ENCODE results near the gene TSC2.
"Not testable (repeated sequence)": the region's sequence is repeated elsewhere in the genome, so short reads cannot be mapped to it uniquely, and the experiment has no call there.

Gene TSC2

GRCh38 chr16:2107791-2108125, 60.0 kb downstream of the TSC2 start:
- intact Hi-C loops (cut with DNase I); DNase-seq: not testable (repeated sequence)

GRCh38 chr16:2108446-2109270, 60.9 kb downstream of the TSC2 start:
- intact Hi-C loops (cut with DNase I); DNase-seq: not testable (repeated sequence)

DNA sequence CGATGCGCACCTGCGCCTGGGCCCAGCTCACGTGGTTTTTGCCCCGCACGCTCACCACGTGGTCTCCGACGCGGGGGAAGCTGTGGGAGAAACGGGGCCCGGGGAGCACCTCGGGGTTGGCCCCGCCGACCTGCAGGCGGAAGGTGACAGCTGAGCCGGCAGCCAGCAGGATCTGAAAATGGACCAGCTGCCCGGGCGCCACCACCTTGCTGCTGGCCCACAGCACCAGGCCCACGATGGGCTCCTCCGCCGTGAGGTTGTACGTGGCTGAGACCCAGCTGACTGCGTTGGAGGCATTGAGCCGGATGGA, 61.4 kb downstream of the TSC2 start:
- intact Hi-C loops (cut with DNase I), result not testable (repeated sequence)

DNA sequence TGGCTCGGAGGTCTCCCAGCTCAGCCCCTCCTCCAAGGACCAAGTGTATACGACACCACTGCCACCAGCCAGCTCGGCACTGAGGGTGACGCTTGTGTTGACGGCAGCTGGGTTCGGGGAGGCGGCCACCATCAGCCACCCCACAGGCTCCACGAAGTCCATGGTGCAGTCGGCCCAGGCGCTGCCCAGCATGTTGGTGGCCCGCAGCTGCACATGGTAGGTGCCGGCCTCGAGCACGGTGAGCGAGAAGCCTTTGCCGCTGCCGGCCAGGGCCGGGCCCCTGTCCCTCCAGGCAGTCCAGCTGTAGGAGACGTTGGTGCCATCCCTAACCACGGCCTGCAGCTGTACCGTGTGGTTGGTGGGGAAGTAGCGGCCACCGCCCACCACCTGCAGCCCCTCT, 62.1 kb downstream of the TSC2 start:
- DNase-seq; intact Hi-C loops (cut with DNase I): not testable (repeated sequence)

More for the DNA sequence above, 61.4 kb downstream of the TSC2 start:
- not testable (repeated sequence) for DNase-seq

GRCh38 chr16:2110332-2111008, 62.7 kb downstream of the TSC2 start:
- intact Hi-C loops (cut with DNase I), result not testable (repeated sequence)

GRCh38 chr16:2111009-2111353, 63.2 kb downstream of the TSC2 start:
- DNase-seq; intact Hi-C loops (cut with DNase I): not testable (repeated sequence)

More at GRCh38 chr16:2110332-2111008, 62.7 kb downstream of the TSC2 start:
- DNase-seq, result not testable (repeated sequence)

DNA sequence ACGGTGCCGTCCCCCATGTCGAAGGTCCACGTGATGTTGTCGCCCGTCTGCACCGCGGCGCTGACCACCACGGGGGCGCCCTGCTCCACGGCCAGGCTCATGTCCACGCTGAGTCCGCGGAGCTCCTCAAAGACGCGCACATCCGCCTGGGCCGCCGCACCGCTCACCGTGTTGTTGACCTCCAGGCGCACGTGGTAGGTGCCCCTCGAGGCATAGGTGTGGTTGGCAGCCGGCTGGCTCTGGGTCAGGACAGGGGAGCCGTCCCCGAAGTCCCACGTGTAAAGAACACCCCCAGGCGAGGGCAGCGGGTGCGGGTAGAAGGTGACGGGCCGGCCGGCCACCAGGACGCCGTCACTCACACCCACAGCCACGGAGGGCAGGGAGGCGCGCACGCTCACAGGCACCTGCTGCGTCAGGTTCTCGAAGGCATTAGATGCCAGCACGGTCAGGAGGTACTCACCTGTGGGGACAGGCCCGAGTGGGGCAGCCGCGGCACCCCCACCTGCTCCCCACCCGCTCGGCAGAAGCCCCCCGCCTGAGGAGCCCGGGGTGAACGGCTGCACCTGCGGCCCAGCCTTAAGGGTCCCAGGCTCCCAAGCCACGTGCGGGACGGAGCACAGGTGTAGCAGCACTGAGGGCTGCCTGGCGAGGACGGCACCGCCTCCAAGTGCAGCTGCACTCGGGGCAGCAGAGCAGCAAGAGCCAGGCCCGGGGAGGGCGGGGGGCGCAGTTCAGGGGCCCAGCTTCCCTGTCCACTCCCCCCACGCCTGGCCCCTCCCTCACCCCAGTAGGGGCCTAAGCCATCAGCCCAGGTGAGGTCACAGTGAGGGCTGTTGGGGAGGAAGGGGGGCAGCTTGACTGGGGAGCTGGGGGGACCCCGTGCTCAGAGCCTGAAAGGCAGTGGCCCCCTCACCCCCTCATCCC, 63.9 kb downstream of the TSC2 start:
- intact Hi-C loops (cut with DNase I); DNase-seq: not testable (repeated sequence)

DNA sequence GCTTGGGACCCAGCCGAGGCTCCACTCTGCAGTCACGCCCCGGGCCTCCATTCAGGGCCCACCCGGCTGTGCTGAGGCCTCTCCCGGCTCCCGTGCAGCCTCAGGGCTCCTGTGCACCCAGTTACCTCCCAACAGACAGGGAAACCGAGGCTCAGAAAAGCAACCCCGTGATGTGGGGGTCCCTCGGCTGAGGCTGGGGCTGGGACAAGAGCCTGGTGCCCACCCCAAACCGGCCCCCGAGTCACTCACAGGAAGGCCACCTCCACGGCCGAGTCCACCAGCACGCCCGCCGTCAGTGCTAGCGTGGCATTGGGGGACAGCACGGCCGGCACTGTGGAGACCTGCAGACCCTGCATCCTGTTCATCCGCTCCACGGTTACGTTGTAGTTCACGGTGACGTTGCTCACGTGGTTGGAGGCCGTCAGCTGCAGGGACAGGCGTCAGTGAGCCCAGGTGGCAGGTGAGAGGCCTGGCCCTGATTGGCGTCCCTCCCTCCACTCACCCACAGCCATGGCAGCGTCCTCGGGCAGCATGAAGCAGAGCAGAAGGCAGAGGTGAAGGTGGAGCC, 64.8 kb downstream of the TSC2 start:
- intact Hi-C loops (cut with DNase I); DNase-seq: not testable (repeated sequence)

- DNase-seq; intact Hi-C loops (cut with DNase I): not testable (repeated sequence)
Observed at GRCh38 chr16:2114225-2114624, 66.4 kb downstream of the TSC2 start.

DNA sequence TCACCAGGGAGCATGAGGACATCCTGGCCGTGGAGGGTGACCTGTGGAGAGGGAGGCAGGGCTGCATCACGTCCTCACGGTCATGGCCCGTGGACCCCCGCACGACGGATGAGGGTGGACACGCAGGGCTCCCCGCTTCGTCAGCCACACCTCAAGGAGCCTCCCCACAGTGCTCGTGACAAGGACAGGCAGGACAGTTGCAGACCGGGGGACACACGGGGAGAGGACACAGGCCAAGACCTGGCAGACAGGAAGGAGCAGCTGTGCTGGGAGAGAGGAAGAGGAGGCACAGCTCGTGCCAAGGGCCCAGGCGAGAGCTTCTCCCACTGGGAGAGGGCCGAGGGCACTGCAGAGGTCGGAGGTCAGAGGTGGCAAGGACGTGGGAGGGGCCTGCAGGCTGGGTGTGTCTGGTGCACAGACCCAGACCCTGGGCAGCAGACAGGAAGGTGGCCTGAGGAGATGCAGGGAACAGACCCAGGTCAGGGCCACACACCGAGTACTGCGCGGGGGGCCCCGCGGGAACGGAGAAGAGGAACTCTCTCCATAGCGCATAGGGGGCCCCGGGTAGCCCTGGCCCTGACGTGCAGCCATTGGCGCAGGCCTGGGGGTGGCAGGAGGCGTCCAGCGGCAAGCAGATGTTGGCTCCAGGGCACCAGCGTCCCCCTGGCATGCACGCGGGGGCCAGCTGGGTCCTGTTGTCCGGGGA, 67.3 kb downstream of the TSC2 start:
- intact Hi-C loops (cut with DNase I); DNase-seq: not testable (repeated sequence)

DNA sequence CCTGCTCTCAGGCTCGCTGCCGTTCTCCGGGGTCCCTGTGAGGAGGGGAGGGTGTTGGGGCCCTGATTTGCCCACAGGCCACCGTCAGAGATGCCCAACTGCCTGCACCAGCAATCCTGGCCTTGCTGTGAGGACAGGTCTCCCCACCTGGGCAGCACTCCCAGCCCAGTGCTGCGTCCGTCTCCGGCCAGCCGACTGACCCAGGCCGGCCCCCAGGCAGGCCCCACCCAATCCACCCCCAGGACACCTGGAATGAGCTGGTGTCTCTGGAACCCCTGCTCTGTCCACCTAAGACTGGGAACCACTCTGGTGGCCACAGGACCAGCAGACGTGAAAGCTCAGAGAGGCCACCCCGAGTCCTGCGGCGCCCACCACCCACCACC, 67.8 kb downstream of the TSC2 start:
- intact Hi-C loops (cut with DNase I), result no loop called here
- DNase-seq, result no peak

DNA sequence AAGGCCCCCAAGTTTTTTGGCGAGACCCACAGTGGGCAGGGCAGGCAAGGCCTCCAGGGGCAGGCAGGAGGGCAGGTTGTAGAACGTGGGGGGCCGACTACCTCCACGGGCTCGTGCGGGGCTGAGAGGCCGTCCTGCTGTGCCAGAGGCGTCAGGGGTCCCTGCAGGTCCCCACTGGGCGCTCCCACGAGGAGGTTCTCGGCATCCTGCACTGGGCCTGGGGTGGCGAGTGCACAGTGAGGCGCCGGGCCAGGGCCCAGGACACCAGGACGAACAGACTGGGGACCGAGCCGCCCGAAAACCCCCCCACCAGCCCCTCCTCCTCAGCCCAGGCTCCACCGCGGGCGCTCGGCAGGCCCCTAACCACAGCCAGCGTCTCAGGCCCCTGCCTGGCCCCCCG, 68.6 kb downstream of the TSC2 start:
- intact Hi-C loops (cut with DNase I); DNase-seq: not testable (repeated sequence)

GRCh38 chr16:2117341-2117740, 69.6 kb downstream of the TSC2 start:
- intact Hi-C loops (cut with DNase I); DNase-seq: not testable (repeated sequence)

DNA sequence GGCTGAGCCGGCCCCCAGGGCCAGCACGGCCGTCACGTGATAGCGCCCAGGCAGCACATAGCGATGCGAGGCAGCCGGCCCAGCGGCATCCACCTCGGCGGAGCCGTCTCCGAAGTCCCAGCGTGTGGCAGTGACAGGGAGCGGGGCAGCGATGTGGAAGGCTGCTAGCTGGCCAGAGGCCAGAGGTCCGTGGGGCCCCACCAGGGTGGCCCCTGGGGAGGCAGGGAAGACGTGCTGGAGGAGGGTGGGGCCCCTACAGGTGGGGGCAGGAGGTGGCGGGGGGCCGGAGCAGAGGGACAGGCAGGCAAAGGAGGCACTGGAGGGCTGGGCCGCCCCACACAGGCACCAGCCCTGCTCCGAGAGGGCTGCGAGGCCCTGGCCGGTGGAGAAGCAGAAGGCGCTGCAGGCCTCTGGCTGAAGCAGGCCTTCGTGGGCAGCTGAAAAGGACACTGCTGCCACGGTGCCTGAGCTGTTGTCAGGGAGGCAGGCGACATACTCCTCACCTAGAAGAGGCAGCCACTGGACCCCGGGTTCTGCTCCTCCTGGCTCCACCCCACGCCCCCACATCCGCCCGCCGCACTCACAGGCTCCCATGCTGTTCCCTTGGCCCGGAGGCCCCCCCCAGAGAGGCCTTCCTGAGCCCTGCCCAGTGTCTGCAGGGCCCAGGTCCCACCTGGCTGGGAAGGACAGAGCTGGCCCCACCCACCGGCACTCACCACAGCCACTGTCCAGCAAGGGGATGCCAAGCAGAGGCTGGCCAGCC, 70.4 kb downstream of the TSC2 start:
- DNase-seq, result peak in 14 of 42 donors; percentile 26 to 69 (median 50)
- intact Hi-C loops (cut with DNase I), result not testable (repeated sequence)

GRCh38 chr16:2121325-2121724, 73.5 kb downstream of the TSC2 start:
- intact Hi-C loops (cut with DNase I), result not testable (repeated sequence)
- DNase-seq, result peak; percentile 56 to 93 (median 82)

DNA sequence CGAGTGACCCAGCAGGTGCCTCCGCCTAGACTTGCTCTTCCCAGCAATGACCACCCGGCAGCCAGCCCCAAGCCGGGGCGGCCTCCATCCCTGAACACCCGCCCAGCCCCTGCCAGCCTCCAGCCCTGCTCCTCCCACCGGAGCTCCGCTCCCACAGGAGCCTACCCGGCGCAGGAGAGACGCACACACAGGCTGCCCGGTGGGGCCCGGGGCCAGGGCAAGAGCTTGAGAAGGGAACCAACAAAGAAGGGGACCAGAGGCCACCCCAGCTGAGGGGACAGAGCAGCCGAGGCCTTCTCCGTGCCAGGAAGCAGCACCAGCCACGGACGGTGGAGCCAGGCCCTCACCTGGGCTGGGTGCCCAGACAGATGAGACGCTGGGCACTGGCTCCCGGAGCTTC, 74.1 kb downstream of the TSC2 start:
- DNase-seq, result peak in 30 of 42 donors; percentile 21 to 78 (median 47)
- intact Hi-C loops (cut with DNase I), result no loop called here

DNA sequence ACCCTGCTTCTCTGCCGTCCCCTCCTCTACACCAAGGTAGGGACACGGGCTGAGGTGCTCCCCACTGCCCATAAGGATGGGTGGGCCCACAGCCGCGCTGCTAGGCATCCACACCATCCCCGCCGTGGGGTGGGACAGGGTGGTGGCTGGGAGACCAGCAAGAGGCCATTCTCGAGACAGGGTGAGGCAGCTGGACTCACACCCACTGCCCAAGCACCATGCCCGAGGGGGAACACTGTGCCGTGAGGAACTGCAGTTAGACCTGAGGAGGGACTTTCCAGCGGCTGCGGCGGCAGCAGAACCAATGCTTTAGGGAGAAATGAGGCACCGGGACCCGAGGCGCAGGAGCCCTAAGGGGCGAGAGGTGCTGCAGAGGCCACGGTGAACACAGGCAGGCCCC, 74.6 kb downstream of the TSC2 start:
- intact Hi-C loops (cut with DNase I), result no loop called here
- DNase-seq, result no peak
